ENCODE data around the gene TMPRSS6. TPM values are rescaled to one million over a fixed set of nuclear protein-coding genes. Genes with fewer than 3 reads are reported as not detected.

TMPRSS6 gene
- total and polyA plus RNA-seq, 2 of the 13 experiments (the other 11 are each of a cell fraction or from before 2014, with no cell fraction given) = 4.2 to 4.8 TPM

GRCh38 chr22:37112084-37112728 is 2.7 kb upstream of the TMPRSS6 start (continued):
- TF ChIP-seq PCBP1 (IDR thresholded peaks at IDR 0.05; ENCODE audit: borderline replicate concordance, low read depth, low read length) = no peak
- TF ChIP-seq GTF2F1 (IDR thresholded peaks at IDR 0.05; ENCODE audit: low read length) = no peak
- TF ChIP-seq CENPX (CRISPR knock-in tag; IDR thresholded peaks at IDR 0.05) = no peak
- no peak for TF ChIP-seq KIAA2018 (CRISPR knock-in tag; IDR thresholded peaks at IDR 0.05; ENCODE audit: borderline replicate concordance)
- no peak for TF ChIP-seq ZNF484 (CRISPR knock-in tag; IDR thresholded peaks at IDR 0.05; ENCODE audit: borderline replicate concordance, low read depth)
- TF ChIP-seq FOSL1 (CRISPR knock-in tag; IDR thresholded peaks at IDR 0.05; ENCODE audit: borderline replicate concordance) = no peak
- no peak for TF ChIP-seq EEA1 (CRISPR knock-in tag; IDR thresholded peaks at IDR 0.05; ENCODE audit: borderline replicate concordance)
- TF ChIP-seq FOXP4 (CRISPR knock-in tag; IDR thresholded peaks at IDR 0.05) = peak; percentile 63; the same call in 1 of the 2 replicates
- no peak for TF ChIP-seq ZNF557 (CRISPR knock-in tag; IDR thresholded peaks at IDR 0.05)
- TF ChIP-seq ADNP (CRISPR knock-in tag; IDR thresholded peaks at IDR 0.05) = no peak
- no peak for TF ChIP-seq ZNF839 (CRISPR knock-in tag; IDR thresholded peaks at IDR 0.05; ENCODE audit: borderline replicate concordance)
- no peak for TF ChIP-seq BATF2 (CRISPR knock-in tag; IDR thresholded peaks at IDR 0.05)
- no peak for TF ChIP-seq ZBTB20 (CRISPR knock-in tag; IDR thresholded peaks at IDR 0.05; ENCODE audit: borderline replicate concordance, low read depth)
